ENCODE data around the gene KRTAP5-2. TPM values are rescaled to one million over a fixed set of nuclear protein-coding genes. Genes with fewer than 3 reads are reported as not detected.

Gene KRTAP5-2
- total RNA-seq, 4 donors from 2014 or later: not detected

GRCh38 chr11:1633864-1634263 is 35.8 kb upstream of the KRTAP5-2 start:
- ATAC-seq (ENCODE audit: low FRiP score): no peak
- no peak for TF ChIP-seq CTCF (IDR thresholded peaks at IDR 0.05)
- no peak for DNase-seq (ENCODE audit: low spot score)

DNA sequence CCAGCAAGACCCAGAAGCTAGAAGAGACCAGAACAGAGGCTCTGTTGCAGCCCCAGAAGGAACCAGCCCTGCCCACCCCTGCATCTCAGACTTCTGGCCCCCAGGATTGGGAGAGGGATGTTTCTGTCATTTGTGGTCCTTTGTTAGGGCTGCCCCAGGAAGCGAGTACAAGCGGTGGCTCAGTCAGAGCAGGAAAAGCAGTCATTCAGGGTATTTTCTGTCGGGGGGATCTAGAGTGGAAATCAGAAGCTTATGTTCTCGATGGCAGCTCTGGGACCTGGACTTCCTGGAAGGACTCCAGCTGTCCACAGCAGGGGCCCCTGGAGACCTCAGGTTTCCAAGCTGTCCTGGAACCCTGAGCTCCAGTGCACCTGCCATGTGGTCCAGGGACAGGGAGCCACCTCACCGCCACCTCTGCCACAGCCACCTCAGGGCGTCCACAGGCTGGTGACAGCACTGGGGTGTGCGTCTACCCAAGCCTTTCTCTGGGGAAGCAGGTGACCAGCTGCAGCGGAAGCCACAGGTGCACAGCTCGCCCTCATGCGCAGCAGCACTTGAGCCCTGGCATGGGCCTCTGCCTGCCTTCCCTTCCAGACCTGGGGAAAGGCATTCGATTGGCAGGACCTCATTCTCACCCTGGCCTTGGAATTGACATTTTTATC is 34.1 kb upstream of the KRTAP5-2 start:
- TF ChIP-seq CTCF (IDR thresholded peaks at IDR 0.05): no peak
- ATAC-seq (ENCODE audit: low FRiP score) (no peak), DNase-seq (ENCODE audit: low spot score) (no peak)

DNA sequence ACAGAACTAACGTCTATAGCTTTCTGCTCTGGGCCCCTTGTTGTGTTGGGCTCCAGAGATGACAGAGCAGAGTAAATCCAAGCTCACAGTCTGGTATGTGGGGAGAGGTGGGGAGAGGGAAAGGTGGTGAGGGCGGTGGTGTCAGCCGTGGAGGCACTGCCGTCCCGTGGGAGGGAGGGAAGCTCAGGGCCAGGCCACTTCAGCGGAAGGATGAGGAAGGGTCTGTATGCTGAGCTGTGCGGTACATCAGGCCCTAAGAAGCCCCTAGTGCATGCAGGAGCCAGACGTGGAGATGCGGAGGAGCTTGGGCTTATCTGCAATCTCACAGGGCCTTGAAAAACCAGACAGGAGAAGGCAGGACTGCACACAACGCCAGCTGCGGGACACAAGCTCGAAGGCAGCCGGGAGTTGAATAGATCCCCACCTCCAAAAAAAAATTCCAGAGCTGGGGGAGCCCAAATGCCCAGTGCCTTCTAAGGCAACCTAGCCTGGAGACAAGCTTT is 33.0 kb upstream of the KRTAP5-2 start:
- ATAC-seq (ENCODE audit: low FRiP score) (no peak), DNase-seq (ENCODE audit: low spot score) (no peak)
- no peak for TF ChIP-seq CTCF (IDR thresholded peaks at IDR 0.05)

GRCh38 chr11:1630271-1630670 is 32.2 kb upstream of the KRTAP5-2 start:
- TF ChIP-seq CTCF (IDR thresholded peaks at IDR 0.05): no peak
- ATAC-seq (ENCODE audit: low FRiP score): no peak
- DNase-seq (ENCODE audit: low spot score): no peak

- DNase-seq (ENCODE audit: low spot score): no peak
- no peak for TF ChIP-seq CTCF (IDR thresholded peaks at IDR 0.05)
- no peak for ATAC-seq (ENCODE audit: low FRiP score)
Observed at GRCh38 chr11:1629326-1630185, 31.5 kb upstream of the KRTAP5-2 start, which contains the start of gene KRTAP5-5. Gene KRTAP5-5 (plus strand): TSS chr11:1629775. CDS start chr11:1629841, 66 bp downstream.

DNA sequence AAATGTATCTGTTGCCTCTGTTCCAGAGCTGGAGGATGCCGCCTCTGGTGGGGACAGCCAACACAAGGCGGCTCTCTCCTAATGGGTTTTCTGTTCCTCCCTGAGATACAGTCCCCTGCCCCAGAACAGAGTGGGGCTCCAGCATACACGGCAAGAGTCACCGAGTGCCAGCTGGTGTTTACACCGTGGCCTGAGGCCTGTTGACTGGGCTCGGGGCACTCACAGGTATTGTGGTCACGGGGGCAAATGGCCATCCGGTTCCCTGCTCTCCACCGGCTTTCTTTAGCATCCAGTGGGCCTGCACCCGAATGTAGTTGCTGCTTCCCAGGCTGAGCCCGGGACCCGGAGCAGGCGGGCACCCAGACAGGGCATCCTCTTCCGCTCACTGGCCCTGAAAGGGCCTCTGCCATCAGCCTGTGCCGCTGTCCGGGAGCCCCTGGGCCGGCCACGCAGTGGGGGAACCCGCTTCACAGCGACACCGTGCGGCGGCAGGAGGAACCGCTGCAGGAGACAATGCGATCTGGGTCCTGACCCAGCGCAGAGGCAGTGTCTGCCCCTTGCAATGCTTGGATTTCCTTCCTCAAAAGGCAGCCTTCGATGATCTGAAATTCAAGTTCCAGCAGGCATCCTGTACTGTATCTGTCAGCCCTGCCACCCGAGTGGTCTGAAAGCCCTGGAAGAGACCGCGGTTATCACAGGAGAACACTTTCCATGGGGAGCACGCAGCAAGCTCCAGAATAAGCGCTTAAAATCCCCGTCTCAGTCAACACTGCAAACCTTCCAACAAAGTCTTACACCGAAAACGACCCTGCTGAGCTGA is 30.6 kb upstream of the KRTAP5-2 start:
- ATAC-seq (ENCODE audit: low FRiP score) (no peak), DNase-seq (ENCODE audit: low spot score) (no peak)
- no peak for TF ChIP-seq CTCF (IDR thresholded peaks at IDR 0.05)
